Nephron progenitor cell (in vitro differentiated cells): ENCODE data around the gene CYLD.

Source experiments
- DNase-seq: peaks from one replicate; pipeline ENCODE4 v3.0.0; 2021
- H3K27ac Mint-ChIP-seq: 2 replicates; pipeline ENCODE4 v1.8.0; 2021; ENCODE audit warnings: mild to moderate bottlenecking, moderate library complexity, mixed read lengths
- H3K27me3 Mint-ChIP-seq: 2 replicates; pipeline ENCODE4 v1.8.0; 2021; ENCODE audit warnings: mild to moderate bottlenecking, low read depth, mixed read lengths; ENCODE audit not compliant: poor library complexity
- H3K36me3 Mint-ChIP-seq: 2 replicates; pipeline ENCODE4 v1.8.0; 2021; ENCODE audit warnings: low read depth, mixed read lengths
- H3K4me1 Mint-ChIP-seq: 2 replicates; pipeline ENCODE4 v1.8.0; 2021; ENCODE audit warnings: mixed read lengths
- H3K4me3 Mint-ChIP-seq: 2 replicates; pipeline ENCODE4 v1.8.0; 2021; ENCODE audit warnings: mild to moderate bottlenecking, moderate library complexity, mixed read lengths
- H3K9me3 Mint-ChIP-seq: 2 replicates; pipeline ENCODE4 v1.8.0; 2021; ENCODE audit warnings: mild to moderate bottlenecking, moderate library complexity, mixed read lengths
- CTCF ChIP-seq: fragments of 200-600 bp; sonication (generic); IDR thresholded peaks from 2 replicates; pipeline ENCODE4 v1.5.0; 2021; ENCODE audit warnings: antibody characterized with exemption

The CYLD gene

GRCh38 chr16:50800074-50800473, 58.2 kb downstream of the CYLD start:
- Mint-ChIP-seq H3K4me1 (peaks cover 40% of the 10 kb centered on the region), H3K9me3 (peaks cover 9% of the 10 kb centered on the region), H3K36me3 (peaks cover 22% of the 10 kb centered on the region), H3K27me3 (peaks cover 9% of the 10 kb centered on the region), H3K4me3 (no peak overlapping the region), H3K27ac (no peak overlapping the region)
- TF ChIP-seq CTCF: no peak
- no peak for DNase-seq

- Mint-ChIP-seq H3K27me3 (peaks cover 9% of the 10 kb centered on the region), H3K9me3 (peaks cover 9% of the 10 kb centered on the region), H3K36me3 (peaks cover 15% of the 10 kb centered on the region), H3K4me1 (peaks cover 46% of the 10 kb centered on the region), H3K27ac (no peak overlapping the region), H3K4me3 (no peak overlapping the region)
- no peak for TF ChIP-seq CTCF
- no peak for DNase-seq
Observed at GRCh38 chr16:50801036-50801435, 59.1 kb downstream of the CYLD start.

- Mint-ChIP-seq H3K4me3 (no peak overlapping the region), H3K36me3 (peaks cover 10% of the 10 kb centered on the region), H3K27me3 (peaks cover 9% of the 10 kb centered on the region), H3K4me1 (peaks cover 53% of the 10 kb centered on the region), H3K27ac (no peak overlapping the region), H3K9me3 (peaks cover 9% of the 10 kb centered on the region)
- DNase-seq: no peak
- no peak for TF ChIP-seq CTCF
Observed at GRCh38 chr16:50802000-50802399, 60.1 kb downstream of the CYLD start.

- DNase-seq: no peak
- H3K9me3 Mint-ChIP-seq: peaks cover 9% of the 10 kb centered on the region
- H3K27ac Mint-ChIP-seq: no peak overlapping the region
- H3K36me3 Mint-ChIP-seq: peaks cover 10% of the 10 kb centered on the region
- H3K4me3 Mint-ChIP-seq: no peak overlapping the region
- peaks cover 9% of the 10 kb centered on the region for H3K27me3 Mint-ChIP-seq
- peaks cover 54% of the 10 kb centered on the region for H3K4me1 Mint-ChIP-seq
- no peak for TF ChIP-seq CTCF
Observed at GRCh38 chr16:50802961-50803360, 61.1 kb downstream of the CYLD start.

- H3K4me3 Mint-ChIP-seq: no peak overlapping the region
- no peak for TF ChIP-seq CTCF
- H3K27ac Mint-ChIP-seq: peak overlapping the region; percentile 50
- peaks cover 4% of the 10 kb centered on the region for H3K36me3 Mint-ChIP-seq
- peaks cover 4% of the 10 kb centered on the region for H3K9me3 Mint-ChIP-seq
- peaks cover 9% of the 10 kb centered on the region for H3K27me3 Mint-ChIP-seq
- H3K4me1 Mint-ChIP-seq: peaks cover 65% of the 10 kb centered on the region
- peak; percentile 21 for DNase-seq
Observed at GRCh38 chr16:50804290-50804907, 62.5 kb downstream of the CYLD start.
